Heart left ventricle (tissue), 16 donors: ENCODE measurements around the gene C19orf81. TPM values are rescaled to one million over a fixed set of nuclear protein-coding genes. Genes with fewer than 3 reads are reported as not detected.

Source experiments
- ATAC-seq, 4 donors: fragments of 200-7000 bp; cut with Tn5 transposase; one replicate each; pipeline ENCODE4 v1.9.1; 2020 to 2022; ENCODE audit warnings: moderate library complexity in 4 of 4, mild to moderate bottlenecking in 3 of 4, moderate number of reproducible peaks in 1 of 4
- DNase-seq, 5 donors: peaks; one replicate each; pipeline ENCODE4 v3.0.0-alpha.2; 2020
- H3K27ac ChIP-seq, 12 donors: fragments of 200-600 bp; sonication (generic) in 4 of 12; one replicate each; pipeline versions ENCODE4 v1.5.0 to v1.8.0; 2016 to 2022; ENCODE audit warnings: mild to moderate bottlenecking in 2 of 12
- H3K27me3 ChIP-seq, 9 donors: fragments of 200-600 bp; sonication (generic) in 2 of 9; one replicate each; pipeline versions ENCODE4 v1.5.1 to v1.8.0; 2016 to 2022; ENCODE audit warnings: mild to moderate bottlenecking in 3 of 9
- H3K36me3 ChIP-seq, 9 donors: fragments of 200-600 bp; sonication (generic) in 2 of 9; one replicate each; pipeline versions ENCODE4 v1.5.0 to v1.8.0; 2018 to 2022; ENCODE audit warnings: mild to moderate bottlenecking in 2 of 9
- H3K4me1 ChIP-seq, 12 donors: fragments of 200-600 bp; sonication (generic) in 4 of 12; one replicate each; pipeline versions ENCODE4 v1.5.0 to v1.8.0; 2016 to 2022; ENCODE audit warnings: mild to moderate bottlenecking in 3 of 12
- H3K4me3 ChIP-seq, 12 donors: fragments of 200-600 bp; sonication (generic) in 4 of 12; one replicate each; pipeline versions ENCODE4 v1.5.0 to v1.8.0; 2017 to 2022; ENCODE audit warnings: mild to moderate bottlenecking in 9 of 12, moderate library complexity in 4 of 12
- H3K9me3 ChIP-seq, 12 donors: fragments of 200-600 bp; sonication (generic) in 4 of 12; one replicate each; pipeline versions ENCODE4 v1.5.0 to v1.8.0; 2016 to 2022; ENCODE audit warnings: mild to moderate bottlenecking in 1 of 12
- CTCF ChIP-seq, 12 donors: fragments of 200-600 bp; sonication (generic) in 4 of 12; IDR thresholded peaks; one replicate each; pipeline versions ENCODE4 v1.5.0 to v1.8.0; 2018 to 2022; ENCODE audit warnings: antibody characterized with exemption in 12 of 12, mild to moderate bottlenecking in 5 of 12
- POLR2A ChIP-seq, 2 donors: fragments of 450-650 bp; IDR thresholded peaks; one replicate each; pipeline ENCODE4 v1.6.1; 2017; ENCODE audit warnings: antibody characterized with exemption in 2 of 2, mild to moderate bottlenecking in 2 of 2, moderate library complexity in 2 of 2
- WGBS, 4 donors: extraction: QIAGEN DNeasy Blood & Tissue Kit in 2 of 4; methylation state at CpG; one replicate each; pipeline versions ENCODE4 v1.1.5 to v1.1.7; 2013 to 2018; 5-methylcytosine and 5-hydroxymethylcytosine counted together
- intact Hi-C, 10 donors: fragments of 100-400 bp; cut with DNase I; formaldehyde crosslinking; loops; one replicate each; pipeline versions ENCODE4 v1.11.1 to v1.14.2; 2022
- polyA plus RNA-seq, 2 donors: library from polyadenylated mRNA; stranded (reverse); fragments of 200-250 nt; gene quantifications; one replicate each; pipeline ENCODE4 v1.2.3, GENCODE V29; 2013
- total RNA-seq, 9 donors: library from RNA; depleted of rRNA in 2 of 9; stranded (reverse); fragments of >200 nt in 2 of 9; fragmentation: NEBNext Ultra II Directional in 3 of 9; extraction: Animal tissue kit (Norgen Biotek cat#: 25700) in 3 of 9; gene quantifications; one replicate each; pipeline versions ENCODE4 v1.1.0 to v1.2.4, GENCODE V29; 2016 to 2023
- donor health status: ischemic (EF 13 %, LVEDD 7.1; RV severe dilation, severe dysfunction).
- donor health status: healthy with polysubstance abuse.
- donor health status: DM: no; HTN: yes; CAD: no.
- donor health status: DM: no; HTN: no; CAD: no.
- donor health status: ischemic (EF 25% LVEDD 6.9; RV normal size, moderate dysfunction).
- donor health status: ischemic (EF 25% LVEDD 5.7; RV mildly dilated, moderate dysfunction).
- donor health status: healthy.
- donor health status: DM: yes; HTN: yes; CAD: no.
- donor health status: ischemic (EF 35%, LVEDD 5.7; RV mildly dilated, moderate dysfunction).
- donor health status: nonischemic (EF 11% LVEDD 7.7; RV severe dilation, severe dysfunction).
- donor health status: DM: yes; HTN: yes; CAD: no.
- donor health status: PGD.
- donor health status: ischemic (EF 29% LVEDD 5.4; RV normal size, mild dysfunction).
- donor health status: nonischemic (EF 23%, LVEDD 6.1; RV moderate dilation, normal function).

C19orf81 gene
- total and polyA plus RNA-seq, 11 donors, result 0.65 to 3.6 (median 1.7) TPM; not detected in 4

GRCh38 chr19:50639121-50640112 is 9.8 kb upstream of the C19orf81 start, which contains the start of gene SYT3:
SYT3 (minus strand) TSS chr19:50639881; CDS start chr19:50637411, 2,470 bp downstream.
- peak; percentile 82 to 91 (median 86) for ATAC-seq

GRCh38 chr19:50640368-50640767 is 8.9 kb upstream of the C19orf81 start:
- ATAC-seq (no peak), DNase-seq (no peak)
- WGBS, 4 donors, result 69 to 78% (median 69%) methylated on average over 2 of the region's 2 CpGs
- TF ChIP-seq POLR2A (IDR thresholded peaks at IDR 0.05), result no peak
- no peak for TF ChIP-seq CTCF (IDR thresholded peaks at IDR 0.05)
- Histone ChIP-seq H3K9me3 (peaks cover 0 to 4% (median 0%) of the 10 kb centered on the region in 12 donors), H3K27me3 (peaks cover 5 to 76% (median 19%) of the 10 kb centered on the region in 9 donors), H3K27ac (no peak overlapping the region), H3K4me3 (no peak overlapping the region), H3K36me3 (no peaks in the 10 kb centered on the region), H3K4me1 (peaks cover 0 to 9% (median 0%) of the 10 kb centered on the region in 12 donors)
- intact Hi-C loops, result no loop called here

More at GRCh38 chr19:50639121-50640112, 9.8 kb upstream of the C19orf81 start, which contains the start of gene SYT3:
- no peak for TF ChIP-seq CTCF (IDR thresholded peaks at IDR 0.05)
- no peak for TF ChIP-seq POLR2A (IDR thresholded peaks at IDR 0.05)
- Histone ChIP-seq H3K9me3 (peaks cover 0 to 14% (median 3%) of the 10 kb centered on the region in 12 donors), H3K27me3 (peaks cover 5 to 70% (median 19%) of the 10 kb centered on the region in 9 donors), H3K27ac (no peak within 1 kb of the TSS), H3K4me1 (peaks cover 0 to 9% (median 0%) of the 10 kb centered on the region in 12 donors), H3K4me3 (peak within 1 kb of the TSS; percentile 13 to 66 (median 54)), H3K36me3 (no peaks in the 10 kb centered on the region)
- intact Hi-C loops, result no loop called here
- WGBS, 4 donors, result 2 to 11% (median 4%) methylated on average over 30 to 75 of the region's 76 CpGs
- DNase-seq, result peak in 2 of 5 donors; percentile 20 to 58

GRCh38 chr19:50644315-50644915 is 4.8 kb upstream of the C19orf81 start:
- no peak overlapping the region for H3K4me3 ChIP-seq
- no peaks in the 10 kb centered on the region for H3K36me3 ChIP-seq
- intact Hi-C loops, result no loop called here
- DNase-seq (no peak), ATAC-seq (no peak)
- no peak overlapping the region for H3K27ac ChIP-seq
- no peak for TF ChIP-seq CTCF (IDR thresholded peaks at IDR 0.05)
- peaks cover 0 to 2% (median 0%) of the 10 kb centered on the region in 12 donors for H3K4me1 ChIP-seq
- no peaks in the 10 kb centered on the region for H3K9me3 ChIP-seq
- H3K27me3 ChIP-seq, result peaks cover 0 to 69% (median 18%) of the 10 kb centered on the region in 9 donors
- 34 to 48% (median 37%) methylated on average over 1 of the region's 1 CpG for WGBS, 4 donors

- ATAC-seq (no peak), DNase-seq (no peak)
- no peak overlapping the region for H3K4me3 ChIP-seq
- H3K27ac ChIP-seq, result no peak overlapping the region
- intact Hi-C loops, result no loop called here
- WGBS, 4 donors, result 61 to 71% (median 67%) methylated on average over 6 of the region's 6 CpGs
- no peaks in the 10 kb centered on the region for H3K4me1 ChIP-seq
- H3K27me3 ChIP-seq, result peaks cover 0 to 65% (median 18%) of the 10 kb centered on the region in 9 donors
- TF ChIP-seq CTCF (IDR thresholded peaks at IDR 0.05), result no peak
- no peak for TF ChIP-seq POLR2A (IDR thresholded peaks at IDR 0.05)
- no peaks in the 10 kb centered on the region for H3K9me3 ChIP-seq
- H3K36me3 ChIP-seq, result no peaks in the 10 kb centered on the region
Measured at GRCh38 chr19:50645107-50645506, 4.1 kb upstream of the C19orf81 start.
